DMS53 treated with DMSO at 0.1 percent for 48 hours (cell line): ENCODE measurements around the gene SUGCT.
A peak's percentile ranks its signal among the peaks of the same experiment; 100 is the strongest.
"Not testable (repeated sequence)": the region's sequence is repeated elsewhere in the genome, so short reads cannot be mapped to it uniquely, and the experiment has no call there.

ENCODE experiments used
- DNase-seq: peaks from one replicate; lab custom pipeline; 2025; ENCODE audit not compliant: unreplicated experiment; lab: John Stamatoyannopoulos, UW

SUGCT gene

GRCh38 chr7:40604601-40605438, 470.0 kb downstream of the SUGCT start:
- DNase-seq = peak; percentile 24

- DNase-seq = no peak
These were observed 473.7 kb downstream of the SUGCT start for GRCh38 chr7:40608321-40609075.

- DNase-seq = no peak
These were observed 475.7 kb downstream of the SUGCT start for GRCh38 chr7:40610461-40610860.

GRCh38 chr7:40611095-40611871, 476.5 kb downstream of the SUGCT start:
- DNase-seq = no peak

GRCh38 chr7:40612298-40612697, 477.5 kb downstream of the SUGCT start:
- DNase-seq = no peak

- no peak for DNase-seq
These were observed 484.8 kb downstream of the SUGCT start for GRCh38 chr7:40619647-40620046.

GRCh38 chr7:40621592-40621998, 486.8 kb downstream of the SUGCT start:
- DNase-seq = no peak

- DNase-seq = no peak
These were observed 488.2 kb downstream of the SUGCT start for GRCh38 chr7:40622941-40623501.

- DNase-seq = no peak
These were observed 489.1 kb downstream of the SUGCT start for GRCh38 chr7:40623863-40624262.

GRCh38 chr7:40627361-40627760, 492.6 kb downstream of the SUGCT start:
- DNase-seq = not testable (repeated sequence)

- no peak for DNase-seq
These were observed 495.1 kb downstream of the SUGCT start for GRCh38 chr7:40629891-40630290.

- no peak for DNase-seq
These were observed 499.3 kb downstream of the SUGCT start for GRCh38 chr7:40634118-40634517.

- DNase-seq = no peak
These were observed 503.9 kb downstream of the SUGCT start for GRCh38 chr7:40638545-40639320.

- no peak for DNase-seq
These were observed 505.8 kb downstream of the SUGCT start for GRCh38 chr7:40640566-40640965.

GRCh38 chr7:40641701-40642100, 506.9 kb downstream of the SUGCT start:
- no peak for DNase-seq

GRCh38 chr7:40643664-40644063, 508.9 kb downstream of the SUGCT start:
- DNase-seq = no peak

- peak; percentile 88 for DNase-seq
These were observed 509.8 kb downstream of the SUGCT start for GRCh38 chr7:40644454-40645188.

GRCh38 chr7:40645197-40645596, 510.4 kb downstream of the SUGCT start:
- DNase-seq = peak; percentile 61

- DNase-seq = peak; percentile 58
These were observed 511.9 kb downstream of the SUGCT start for GRCh38 chr7:40646717-40647116.

- DNase-seq = no peak
These were observed 512.9 kb downstream of the SUGCT start for GRCh38 chr7:40647719-40648118.
